Measurements from ENCODE around the gene CHD2. TPM values are rescaled to one million over a fixed set of nuclear protein-coding genes. Genes with fewer than 3 reads are reported as not detected.

The CHD2 gene
- total RNA-seq, 1 experiment from 2014 or later: 63.3 TPM

- DNase-seq: no peak
- Histone ChIP-seq H2BK5ac (ENCODE audit: insufficient read length, low read length) (no peak overlapping the region), H3K27me3 (ENCODE audit: insufficient read depth, low read length) (no peaks in the 10 kb centered on the region), H4K5ac (ENCODE audit: insufficient read length, low read depth, low read length) (no peak overlapping the region), H3K27ac (ENCODE audit: insufficient read length, low read depth, low read length) (no peak overlapping the region), H3K23me2 (ENCODE audit: insufficient read length, low read depth, low read length, poor library complexity, severe bottlenecking) (no peaks in the 10 kb centered on the region), H3K56ac (ENCODE audit: insufficient read length, low read depth, low read length) (no peak overlapping the region), H3K4me2 (ENCODE audit: insufficient read depth, insufficient read length, low read length) (no peak overlapping the region), H3K4me1 (ENCODE audit: insufficient read depth, low read length) (no peaks in the 10 kb centered on the region), H3K4ac (ENCODE audit: low read depth, low read length) (no peak overlapping the region), H3K23ac (ENCODE audit: insufficient read length, low read depth, low read length) (no peak overlapping the region), H2BK120ac (ENCODE audit: low read depth, low read length, poor library complexity, severe bottlenecking) (no peak overlapping the region), H3T11ph (ENCODE audit: low read length) (no peak overlapping the region), H3K79me1 (ENCODE audit: insufficient read depth, low read depth, low read length, poor library complexity, severe bottlenecking) (no peaks in the 10 kb centered on the region), H4K8ac (replicated peaks; ENCODE audit: insufficient read length, low read depth, low read length) (no peak overlapping the region), H2AK5ac (ENCODE audit: insufficient read length, low read length) (no peak overlapping the region), H3K18ac (ENCODE audit: insufficient read length, low read depth, low read length) (no peak overlapping the region), H4K91ac (ENCODE audit: insufficient read length, low read depth, low read length) (no peak overlapping the region), H2AFZ (ENCODE audit: low read length) (no peak overlapping the region), H2BK20ac (ENCODE audit: low read depth, low read length, poor library complexity, severe bottlenecking) (no peak overlapping the region), H3K14ac (ENCODE audit: insufficient read depth, low read length) (no peak overlapping the region), H3K9ac (ENCODE audit: extremely low read depth, insufficient read length, low read length) (no peak overlapping the region), H2BK12ac (ENCODE audit: insufficient read length, low read depth, low read length) (no peak overlapping the region), H3K9me3 (ENCODE audit: control insufficient read depth, low read depth, low read length) (no peaks in the 10 kb centered on the region), H3K79me2 (ENCODE audit: insufficient read depth, low read length) (0 out of 2 replicates have a peak, but pooled peaks cover 1% of the 10 kb centered on the region), H4K20me1 (ENCODE audit: control insufficient read depth, insufficient read depth, insufficient read length) (no peaks in the 10 kb centered on the region), H2BK15ac (ENCODE audit: low read depth, low read length) (no peak overlapping the region)
- no peak overlapping the region for H3K4me3 Mint-ChIP-seq
- peaks cover 13 to 31% (median 25%) of the 10 kb centered on the region in 3 experiments for H3K36me3 Mint-ChIP-seq (ENCODE audit: insufficient read depth in 1 of 3, low read depth in 3 of 3)
- peaks cover 20 to 27% of the 10 kb centered on the region in 2 experiments for H3K4me1 Mint-ChIP-seq
- no peak for TF ChIP-seq CTCF (conservative IDR thresholded peaks at IDR 0.05)
- H3K27me3 Mint-ChIP-seq (ENCODE audit: low read depth): peaks cover 6% of the 10 kb centered on the region
- WGBS (ENCODE audit: extremely low coverage, insufficient read length, low lambda C conversion rate): no CpG with 5 or more reads among the region's 17 CpGs
- H3K27ac Mint-ChIP-seq: 0 out of 7 replicates have a peak overlapping the region, but pooled peaks of 1 of the 3 experiments have one; percentile 21
- no peaks in the 10 kb centered on the region for H3K9me3 Mint-ChIP-seq
These were observed 129.2 kb downstream of the CHD2 start for GRCh38 chr15:93029214-93029835.

Measured in H9 (cell line).